Measurements from ENCODE around the gene TOMM34. TPM values are rescaled to one million over a fixed set of nuclear protein-coding genes. Genes with fewer than 3 reads are reported as not detected.

Gene TOMM34
- total and polyA plus RNA-seq, 4 donors, result 5.1 to 13.4 (median 9.8) TPM

- intact Hi-C loops (cut with DNase I), result no loop called here
- Histone ChIP-seq H3K27ac (ENCODE audit: low read depth in 1 of 2, low read length in 2 of 2) (no peak overlapping the region), H3K9me3 (ENCODE audit: control insufficient read depth, low read length) (no peaks in the 10 kb centered on the region), H3K4me1 (ENCODE audit: control insufficient read depth in 1 of 2, insufficient read depth in 2 of 2, low read length in 2 of 2) (no peaks in the 10 kb centered on the region), H3K4me3 (ENCODE audit: low read length in 2 of 2) (no peak overlapping the region), H3K36me3 (ENCODE audit: control insufficient read depth in 1 of 2, insufficient read depth in 2 of 2, low read length in 1 of 2) (no peaks in the 10 kb centered on the region), H3K27me3 (ENCODE audit: control insufficient read depth in 1 of 2, insufficient read depth in 2 of 2, low read length in 1 of 2) (no peaks in the 10 kb centered on the region)
- no peak for ATAC-seq (ENCODE audit: low FRiP score)
- 95 to 96% methylated on average over 7 of the region's 7 CpGs for WGBS, 2 donors
- DNase-seq, result no peak
These were observed 23.0 kb upstream of the TOMM34 start for GRCh38 chr20:44983093-44983674.

GRCh38 chr20:44981736-44982406 is 21.7 kb upstream of the TOMM34 start:
- no peak for ATAC-seq (ENCODE audit: low FRiP score)

GRCh38 chr20:44979090-44979621 is 19.0 kb upstream of the TOMM34 start:
- Histone ChIP-seq H3K9me3 (ENCODE audit: control insufficient read depth, low read length) (no peaks in the 10 kb centered on the region), H3K36me3 (ENCODE audit: control insufficient read depth in 1 of 2, insufficient read depth in 2 of 2, low read length in 1 of 2) (peaks cover 0 to 3% of the 10 kb centered on the region in 2 donors), H3K4me1 (ENCODE audit: control insufficient read depth in 1 of 2, insufficient read depth in 2 of 2, low read length in 2 of 2) (no peaks in the 10 kb centered on the region), H3K4me3 (ENCODE audit: low read length in 2 of 2) (no peak overlapping the region), H3K27me3 (ENCODE audit: control insufficient read depth in 1 of 2, insufficient read depth in 2 of 2, low read length in 1 of 2) (no peaks in the 10 kb centered on the region), H3K27ac (ENCODE audit: low read depth in 1 of 2, low read length in 2 of 2) (no peak overlapping the region)
- DNase-seq (no peak), ATAC-seq (ENCODE audit: low FRiP score) (no peak)
- WGBS, 2 donors, result 67 to 74% methylated on average over 2 of the region's 2 CpGs
- intact Hi-C loops (cut with DNase I), result no loop called here

More at GRCh38 chr20:44981736-44982406, 21.7 kb upstream of the TOMM34 start:
- WGBS, 2 donors, result 90 to 91% methylated on average over 8 of the region's 8 CpGs
- intact Hi-C loops (cut with DNase I), result no loop called here
- Histone ChIP-seq H3K36me3 (ENCODE audit: control insufficient read depth in 1 of 2, insufficient read depth in 2 of 2, low read length in 1 of 2) (peaks cover 0 to under 1% of the 10 kb centered on the region in 2 donors), H3K4me1 (ENCODE audit: control insufficient read depth in 1 of 2, insufficient read depth in 2 of 2, low read length in 2 of 2) (no peaks in the 10 kb centered on the region), H3K27ac (ENCODE audit: low read depth in 1 of 2, low read length in 2 of 2) (no peak overlapping the region), H3K4me3 (ENCODE audit: low read length in 2 of 2) (no peak overlapping the region), H3K9me3 (ENCODE audit: control insufficient read depth, low read length) (no peaks in the 10 kb centered on the region), H3K27me3 (ENCODE audit: control insufficient read depth in 1 of 2, insufficient read depth in 2 of 2, low read length in 1 of 2) (no peaks in the 10 kb centered on the region)
- DNase-seq, result no peak

DNA sequence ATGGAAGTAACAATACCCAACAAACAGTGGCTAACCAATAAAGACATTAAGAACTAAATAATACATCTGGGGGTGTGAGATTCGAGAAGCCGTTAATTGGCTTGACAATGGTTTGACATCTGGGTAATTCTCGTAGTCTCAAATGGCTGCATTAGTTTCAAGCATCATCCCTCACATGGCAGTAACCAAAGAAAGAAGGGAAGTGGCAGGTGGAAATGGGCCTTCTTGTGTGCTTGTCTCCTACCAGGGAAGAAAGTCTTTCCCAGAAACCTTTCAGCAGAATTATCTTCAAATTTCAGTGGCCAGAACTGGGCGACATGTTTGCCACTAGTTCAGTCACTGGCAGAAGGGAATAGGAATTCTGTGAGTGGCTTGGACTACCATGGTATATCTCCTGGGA is 16.5 kb upstream of the TOMM34 start:
- Histone ChIP-seq H3K9me3 (ENCODE audit: control insufficient read depth, low read length) (no peaks in the 10 kb centered on the region), H3K27me3 (ENCODE audit: control insufficient read depth in 1 of 2, insufficient read depth in 2 of 2, low read length in 1 of 2) (no peaks in the 10 kb centered on the region), H3K4me1 (ENCODE audit: control insufficient read depth in 1 of 2, insufficient read depth in 2 of 2, low read length in 2 of 2) (no peaks in the 10 kb centered on the region), H3K36me3 (ENCODE audit: control insufficient read depth in 1 of 2, insufficient read depth in 2 of 2, low read length in 1 of 2) (peaks cover 0 to 5% of the 10 kb centered on the region in 2 donors), H3K27ac (ENCODE audit: low read depth in 1 of 2, low read length in 2 of 2) (no peak overlapping the region), H3K4me3 (ENCODE audit: low read length in 2 of 2) (no peak overlapping the region)
- DNase-seq (no peak), ATAC-seq (ENCODE audit: low FRiP score) (no peak)
- intact Hi-C loops (cut with DNase I), result no loop called here
- WGBS, 2 donors, result 94 to 97% methylated on average over 4 of the region's 4 CpGs

DNA sequence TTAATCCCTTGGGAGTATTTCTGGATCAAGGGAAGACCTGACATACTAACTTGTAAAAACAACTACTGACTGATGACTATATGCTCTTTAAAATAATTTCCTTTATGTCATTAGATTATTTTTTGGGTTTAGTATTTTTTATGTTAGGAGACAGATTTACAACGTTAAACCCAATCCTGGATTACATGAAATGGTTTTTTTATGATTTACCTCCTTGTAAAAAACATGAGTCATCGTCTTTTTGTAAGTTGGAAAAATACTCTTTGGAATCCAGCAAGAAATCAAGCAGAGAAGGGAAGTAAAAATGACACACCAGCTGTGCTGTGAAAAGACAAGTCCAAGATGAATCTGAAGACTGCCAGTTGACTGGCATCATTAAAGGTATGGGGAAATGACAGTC is 12.9 kb upstream of the TOMM34 start:
- Histone ChIP-seq H3K9me3 (ENCODE audit: control insufficient read depth, low read length) (no peaks in the 10 kb centered on the region), H3K36me3 (ENCODE audit: control insufficient read depth in 1 of 2, insufficient read depth in 2 of 2, low read length in 1 of 2) (peaks cover 0 to 5% of the 10 kb centered on the region in 2 donors), H3K27me3 (ENCODE audit: control insufficient read depth in 1 of 2, insufficient read depth in 2 of 2, low read length in 1 of 2) (no peaks in the 10 kb centered on the region), H3K27ac (ENCODE audit: low read depth in 1 of 2, low read length in 2 of 2) (no peak overlapping the region), H3K4me1 (ENCODE audit: control insufficient read depth in 1 of 2, insufficient read depth in 2 of 2, low read length in 2 of 2) (no peaks in the 10 kb centered on the region), H3K4me3 (ENCODE audit: low read length in 2 of 2) (no peak overlapping the region)
- intact Hi-C loops (cut with DNase I), result no loop called here
- WGBS, 2 donors, result 49 to 64% methylated on average over 2 of the region's 2 CpGs
- DNase-seq (no peak), ATAC-seq (ENCODE audit: low FRiP score) (no peak)

DNA sequence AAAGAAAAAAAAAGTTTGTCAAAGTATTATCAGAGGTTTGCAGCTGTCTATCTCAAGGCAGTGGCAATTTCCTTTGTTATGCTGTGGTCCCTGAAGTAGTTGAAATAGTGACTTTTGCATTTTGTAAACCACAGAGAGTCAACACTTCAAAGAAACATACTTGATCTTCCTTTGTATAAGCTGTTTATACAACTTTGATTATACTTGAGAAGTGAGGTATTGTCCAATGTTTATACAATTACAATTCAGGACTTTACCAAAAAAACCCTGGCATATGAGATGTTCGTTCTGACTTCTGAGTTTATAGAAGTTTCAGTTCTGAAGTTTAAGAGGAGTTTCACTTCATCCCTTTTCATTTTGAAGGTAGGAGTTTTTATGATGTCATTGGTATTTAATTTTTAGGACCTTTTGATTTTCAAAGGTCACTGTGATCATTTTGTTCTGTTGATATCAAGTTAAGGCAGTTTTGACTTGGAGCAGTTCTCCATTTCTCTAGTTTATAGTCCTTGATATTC is 10.1 kb upstream of the TOMM34 start:
- Histone ChIP-seq H3K27ac (ENCODE audit: low read depth in 1 of 2, low read length in 2 of 2) (no peak overlapping the region), H3K9me3 (ENCODE audit: control insufficient read depth, low read length) (no peaks in the 10 kb centered on the region), H3K27me3 (ENCODE audit: control insufficient read depth in 1 of 2, insufficient read depth in 2 of 2, low read length in 1 of 2) (no peaks in the 10 kb centered on the region), H3K36me3 (ENCODE audit: control insufficient read depth in 1 of 2, insufficient read depth in 2 of 2, low read length in 1 of 2) (peaks cover 0 to 2% of the 10 kb centered on the region in 2 donors), H3K4me3 (ENCODE audit: low read length in 2 of 2) (no peak overlapping the region), H3K4me1 (ENCODE audit: control insufficient read depth in 1 of 2, insufficient read depth in 2 of 2, low read length in 2 of 2) (peaks cover 0 to 2% of the 10 kb centered on the region in 2 donors)
- WGBS, 2 donors, result 27 to 32% methylated on average over 1 of the region's 1 CpG
- DNase-seq (no peak), ATAC-seq (ENCODE audit: low FRiP score) (no peak)
- intact Hi-C loops (cut with DNase I), result no loop called here

DNA sequence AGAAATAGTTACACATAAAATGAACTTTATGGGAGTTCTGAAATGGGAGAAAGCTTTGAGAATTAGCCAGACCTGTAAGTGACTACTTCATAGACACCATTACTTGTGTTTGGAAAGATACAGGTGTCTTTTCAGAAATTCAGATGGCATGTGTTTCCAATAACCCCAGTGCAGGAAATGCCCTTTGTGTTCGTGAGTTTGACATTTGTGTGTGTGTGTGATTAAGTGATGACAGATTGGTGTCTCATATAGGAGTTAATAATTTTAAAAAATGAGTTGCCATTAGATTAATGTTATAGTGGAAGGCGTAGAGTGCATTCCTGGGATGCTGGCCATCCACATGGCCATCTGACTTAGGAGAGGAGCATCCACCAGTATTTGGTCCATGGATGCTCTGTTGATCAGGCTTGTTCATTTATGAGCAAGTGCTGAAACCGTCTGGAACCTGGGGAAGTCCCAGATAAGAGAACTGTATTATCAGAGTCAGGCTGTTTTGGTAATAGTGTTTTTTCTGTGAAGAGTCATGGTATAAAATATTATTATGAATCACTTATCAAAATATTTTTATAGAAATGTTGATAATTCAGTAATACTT is 9.2 kb upstream of the TOMM34 start:
- ATAC-seq (ENCODE audit: low FRiP score) (no peak), DNase-seq (no peak)
- Histone ChIP-seq H3K27me3 (ENCODE audit: control insufficient read depth in 1 of 2, insufficient read depth in 2 of 2, low read length in 1 of 2) (no peaks in the 10 kb centered on the region), H3K9me3 (ENCODE audit: control insufficient read depth, low read length) (no peaks in the 10 kb centered on the region), H3K4me1 (ENCODE audit: control insufficient read depth in 1 of 2, insufficient read depth in 2 of 2, low read length in 2 of 2) (peaks cover 0 to 2% of the 10 kb centered on the region in 2 donors), H3K36me3 (ENCODE audit: control insufficient read depth in 1 of 2, insufficient read depth in 2 of 2, low read length in 1 of 2) (peaks cover 0 to 2% of the 10 kb centered on the region in 2 donors), H3K4me3 (ENCODE audit: low read length in 2 of 2) (no peak overlapping the region), H3K27ac (ENCODE audit: low read depth in 1 of 2, low read length in 2 of 2) (no peak overlapping the region)
- 47 to 50% methylated on average over 3 of the region's 3 CpGs for WGBS, 2 donors
- intact Hi-C loops (cut with DNase I), result loop anchor here in 1 of 2 donors (5.0 kb wide), 1 partner anchor 82 kb away; the partner anchor contains the start of gene YWHAB

DNA sequence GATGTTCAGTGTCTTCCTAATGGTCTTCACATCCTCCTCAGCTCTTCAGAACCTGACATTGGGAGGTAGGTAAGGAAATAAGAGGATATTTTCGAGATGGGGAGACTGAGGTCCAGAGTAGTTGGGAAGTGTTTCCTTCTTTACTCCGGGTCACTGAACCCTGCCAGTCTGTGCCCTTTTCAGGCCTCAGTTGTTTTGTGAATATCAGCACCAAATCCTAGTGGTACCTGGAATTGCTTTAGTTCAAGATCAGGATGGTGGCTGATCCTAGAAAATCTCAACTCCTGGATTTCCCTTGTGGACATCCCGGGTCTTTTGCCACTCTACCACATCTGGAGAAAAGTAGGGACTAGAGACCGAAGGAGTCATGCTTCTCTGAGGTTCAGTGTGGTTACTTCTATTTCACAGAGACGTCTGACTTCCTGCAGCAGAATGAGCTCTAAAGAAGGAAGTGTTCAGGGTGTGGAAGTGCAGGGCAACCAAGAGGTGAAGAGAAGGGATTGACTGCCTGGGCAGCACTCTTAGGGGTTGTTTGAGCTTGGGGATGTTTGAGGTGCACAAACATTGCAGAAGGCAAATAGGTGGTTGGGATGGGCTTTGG is 7.1 kb upstream of the TOMM34 start:
- Histone ChIP-seq H3K9me3 (ENCODE audit: control insufficient read depth, low read length) (no peaks in the 10 kb centered on the region), H3K4me3 (ENCODE audit: low read length in 2 of 2) (no peak overlapping the region), H3K27me3 (ENCODE audit: control insufficient read depth in 1 of 2, insufficient read depth in 2 of 2, low read length in 1 of 2) (no peaks in the 10 kb centered on the region), H3K4me1 (ENCODE audit: control insufficient read depth in 1 of 2, insufficient read depth in 2 of 2, low read length in 2 of 2) (peaks cover 0 to 2% of the 10 kb centered on the region in 2 donors), H3K27ac (ENCODE audit: low read depth in 1 of 2, low read length in 2 of 2) (no peak overlapping the region), H3K36me3 (ENCODE audit: control insufficient read depth in 1 of 2, insufficient read depth in 2 of 2, low read length in 1 of 2) (no peaks in the 10 kb centered on the region)
- no peak for DNase-seq
- ATAC-seq (ENCODE audit: low FRiP score), result no peak
- WGBS, 2 donors, result 41 to 48% methylated on average over 5 of the region's 5 CpGs
- intact Hi-C loops (cut with DNase I), result loop anchor here in 1 of 2 donors (5.0 kb wide), 1 partner anchor 80 kb away; the partner anchor contains the start of gene YWHAB

Measured in aorta (tissue), 5 donors.